ENCODE measurements around the gene CADM2.

- TF ChIP-seq CTCF (IDR thresholded peaks at IDR 0.05) (no peak), POLR2A (IDR thresholded peaks at IDR 0.05) (no peak), EP300 (IDR thresholded peaks at IDR 0.05) (no peak)
These were observed 474.5 kb downstream of the CADM2 start for GRCh38 chr3:85433319-85433718.
